Measurements from ENCODE around the gene CFAP54. TPM values are rescaled to one million over a fixed set of nuclear protein-coding genes. Genes with fewer than 3 reads are reported as not detected.

Gene CFAP54
- total and polyA plus RNA-seq, 2 of the 4 experiments (the other 2 are of a cell fraction) = 0.18 to 0.41 TPM

GRCh38 chr12:96878704-96879103 is 389.3 kb downstream of the CFAP54 start:
- H3K27me3 ChIP-seq (ENCODE audit: control insufficient read depth, insufficient read depth, low read length) = no peaks in the 10 kb centered on the region
- peak overlapping the region; percentile 65; the same call in 1 of the 2 replicates for H2BK20ac ChIP-seq (ENCODE audit: low read depth, low read length)
- no peaks in the 10 kb centered on the region for H3K79me1 ChIP-seq (ENCODE audit: low read depth in 1 of 2, low read length in 2 of 2)
- H2AK9ac ChIP-seq (replicated peaks; ENCODE audit: low read depth, low read length, poor library complexity) = no peak overlapping the region
- peak; percentile 80 for DNase-seq
- H3K9ac ChIP-seq (ENCODE audit: low read depth, low read length) = no peak overlapping the region
- in situ Hi-C loops (cut with MboI; ENCODE audit: low sequenced_read_pairs) = no loop called here
- dilution Hi-C loops (cut with HindIII; ENCODE audit: low sequenced_read_pairs, unreplicated experiment) = no loop called here
- H4K91ac ChIP-seq (ENCODE audit: insufficient read depth, low read depth, low read length) = peak overlapping the region; percentile 14; the same call in 1 of the 2 replicates
- CTCF ChIA-PET = no interaction called here
- no peaks in the 10 kb centered on the region for H4K20me1 ChIP-seq (ENCODE audit: insufficient read depth, low read length)
- no peak overlapping the region for H2BK15ac ChIP-seq (ENCODE audit: low read depth, low read length)
- no peak overlapping the region for H3K23ac ChIP-seq (ENCODE audit: low read depth, low read length)
- H3K9me3 ChIP-seq (ENCODE audit: control insufficient read depth, insufficient read depth, low read length) = no peaks in the 10 kb centered on the region
- ATAC-seq (ENCODE audit: low read depth) = peak; percentile 78
- H2AK5ac ChIP-seq (ENCODE audit: low read depth, low read length) = no peak overlapping the region
- no peak overlapping the region; the same call in 1 of the 2 replicates for H2BK120ac ChIP-seq (ENCODE audit: low read depth, low read length)
- peak overlapping the region; percentile 70; the same call in 1 of the 2 replicates for H3K4ac ChIP-seq (ENCODE audit: low read depth, low read length)
- H2AFZ ChIP-seq (replicated peaks; ENCODE audit: low read length, poor library complexity) = no peak overlapping the region
- H3K27ac ChIP-seq (ENCODE audit: insufficient read depth, low read length) = peak overlapping the region; percentile 29
- H3K4me3 ChIP-seq (ENCODE audit: insufficient read depth, low read depth, low read length) = no peak overlapping the region
- H3K18ac ChIP-seq (ENCODE audit: low read depth, low read length) = no peak overlapping the region
- H3K4me2 ChIP-seq (ENCODE audit: low read depth, low read length) = no peak overlapping the region; the same call in 1 of the 2 replicates
- H3K4me1 ChIP-seq (ENCODE audit: control insufficient read depth, insufficient read depth, low read length) = peaks cover 11% of the 10 kb centered on the region
- no peak for TF ChIP-seq RCOR1 (IDR thresholded peaks at IDR 0.05; ENCODE audit: insufficient replicate concordance, low read length)
- TF ChIP-seq MAZ (IDR thresholded peaks at IDR 0.05; ENCODE audit: borderline replicate concordance, low read depth, low read length) = no peak; the same call in 1 of the 2 replicates
- TF ChIP-seq POLR2A (IDR thresholded peaks at IDR 0.05; ENCODE audit: low read depth, low read length) = peak; percentile 30; the same call in 1 of the 2 replicates
- TF ChIP-seq MAFK (IDR thresholded peaks at IDR 0.05; ENCODE audit: low read depth, low read length) = 0 out of 2 replicates have a peak, but pooled peaks have one; percentile 2
- peak; percentile 63; the same call in 1 of the 2 replicates for TF ChIP-seq CEBPB (IDR thresholded peaks at IDR 0.05; ENCODE audit: low read depth, low read length)
- no peak for TF ChIP-seq SMC3 (IDR thresholded peaks at IDR 0.05; ENCODE audit: low read depth, low read length)
- no TSS peak for BruUV-seq (replicated peaks)
- H3K36me3 ChIP-seq (ENCODE audit: control insufficient read depth, insufficient read depth, low read length) = no peaks in the 10 kb centered on the region
- WGBS, 2 experiments (ENCODE audit: extremely low coverage in 2 of 2, insufficient read length in 1 of 2) = no CpG with 5 or more reads among the region's 1 CpG
- POLR2A ChIA-PET (ENCODE audit: unreplicated experiment) = no interaction called here
- no peak overlapping the region for H4K8ac ChIP-seq (ENCODE audit: low read depth in 2 of 2, low read length in 2 of 2)
- intact Hi-C loops (cut with micrococcal nuclease) = no loop called here
- H4K5ac ChIP-seq (ENCODE audit: low read depth, low read length) = no peak overlapping the region
- H3K56ac ChIP-seq (ENCODE audit: extremely low read depth, insufficient read depth, low read length) = no peak overlapping the region
- H3K9me1 ChIP-seq (ENCODE audit: insufficient read depth, low read length) = peaks cover 12% of the 10 kb centered on the region
- H3K14ac ChIP-seq (replicated peaks; ENCODE audit: low read depth, low read length) = no peak overlapping the region
- H2BK5ac ChIP-seq (ENCODE audit: low read depth, low read length, poor library complexity, severe bottlenecking) = no peak overlapping the region

Data from IMR-90 (cell line).